OCI-LY7 (cell line): Measurements from ENCODE around the gene VPREB3. TPM values are rescaled to one million over a fixed set of nuclear protein-coding genes. Genes with fewer than 3 reads are reported as not detected.

Source experiments
- BruUV-seq: library from RNA; stranded (reverse); fragments of 400-500 nt; replicated peaks from 2 replicates; lab custom pipeline; 2021; lab: Mats Ljungman, UMichigan
- CTCF ChIA-PET: fragments of 300-600 bp; sonication (Branson Sonifier 250); formaldehyde crosslinking; loops from one replicate; lab custom pipeline; 2022; ENCODE audit warnings: antibody characterized with exemption; ENCODE audit not compliant: unreplicated experiment; lab: Charles Lee
- POLR2A ChIA-PET: fragments of 300-600 bp; sonication (Branson Sonifier 250); formaldehyde crosslinking; loops from one replicate; lab custom pipeline; 2022; ENCODE audit warnings: antibody characterized with exemption; lab: Charles Lee
- DNase-seq: peaks from one replicate; pipeline ENCODE4 v3.0.0-alpha.2; 2015; ENCODE audit warnings: low spot score
- H2AFZ ChIP-seq: fragments of 200-600 bp; sonication (generic), shearing (Covaris generic); 2 replicates; pipeline ENCODE4 v1.6.1; 2014; ENCODE audit warnings: mild to moderate bottlenecking, antibody characterized with exemption, low read length, moderate library complexity
- H3K27ac ChIP-seq: fragments of 200-600 bp; sonication (generic); 2 replicates; pipeline ENCODE4 v1.5.1; 2014; ENCODE audit warnings: mixed run types, low read depth, mild to moderate bottlenecking, moderate library complexity, low read length, inconsistent platforms; ENCODE audit not compliant: poor library complexity, severe bottlenecking
- H3K36me3 ChIP-seq: fragments of 200-600 bp; sonication (generic); 2 replicates; pipeline ENCODE4 v1.6.1; 2014; ENCODE audit warnings: mild to moderate bottlenecking, antibody characterized with exemption, low read length, moderate library complexity, mixed read lengths; ENCODE audit not compliant: insufficient read depth
- H3K4me1 ChIP-seq: fragments of 200-600 bp; sonication (generic); 2 replicates; pipeline ENCODE4 v1.5.1; 2014; ENCODE audit warnings: mild to moderate bottlenecking, low read length; ENCODE audit not compliant: insufficient read depth, poor library complexity, severe bottlenecking
- H3K4me2 ChIP-seq: fragments of 200-600 bp; sonication (generic); 2 replicates; pipeline ENCODE4 v1.6.1; 2014; ENCODE audit warnings: mild to moderate bottlenecking, low read length
- H3K4me3 ChIP-seq: fragments of 200-600 bp; sonication (generic); 2 replicates; pipeline ENCODE4 v1.5.1; 2014; ENCODE audit warnings: mild to moderate bottlenecking, low read depth, low read length; ENCODE audit not compliant: poor library complexity, severe bottlenecking
- H3K79me2 ChIP-seq: fragments of 200-600 bp; sonication (generic); 2 replicates; pipeline ENCODE4 v1.6.1; 2016; ENCODE audit warnings: low read depth, mild to moderate bottlenecking, low read length, moderate library complexity, mixed read lengths; ENCODE audit not compliant: insufficient read depth
- H3K9me2 ChIP-seq: fragments of 200-600 bp; sonication (generic); 2 replicates; pipeline ENCODE4 v1.6.1; 2016; ENCODE audit warnings: mild to moderate bottlenecking, low read length, mixed read lengths; ENCODE audit not compliant: insufficient read depth
- H3K9me3 ChIP-seq: fragments of 200-600 bp; sonication (generic); 2 replicates; pipeline ENCODE4 v1.6.1; 2014; ENCODE audit warnings: mild to moderate bottlenecking, mixed run types, low read length, mixed read lengths
- H4K20me1 ChIP-seq: fragments of 200-600 bp; sonication (generic); 2 replicates; pipeline ENCODE4 v1.6.1; 2014; ENCODE audit warnings: mild to moderate bottlenecking, antibody characterized with exemption, low read length, moderate library complexity, mixed read lengths; ENCODE audit not compliant: insufficient read depth
- EZH2phosphoT487 ChIP-seq: fragments of 200-600 bp; sonication (generic); IDR thresholded peaks from 2 replicates; pipeline ENCODE4 v1.6.1; 2018; ENCODE audit warnings: low read depth, borderline replicate concordance, mild to moderate bottlenecking, mixed run types, antibody characterized with exemption, low read length, moderate library complexity, mixed read lengths
- intact Hi-C: fragments of 100-400 bp; cut with micrococcal nuclease; formaldehyde crosslinking; loops from one replicate; pipeline ENCODE4 v1.10.0; 2022; ENCODE audit not compliant: unreplicated experiment
- total RNA-seq, 2 experiments: library from RNA; depleted of rRNA in 1 of 2; stranded (reverse); fragments of >200 nt in 1 of 2; shearing (Covaris generic) in 1 of 2; gene quantifications; 2 replicates each; pipeline ENCODE4 v1.2.3, GENCODE V29; 2014 to 2022
- TF ChIP-seq, protein P1 (sequence below): fragments of 200-600 bp; sonication (generic); conservative IDR thresholded peaks from 2 replicates; pipeline ENCODE4 v1.5.1; 2014; ENCODE audit warnings: mild to moderate bottlenecking, antibody characterized with exemption, low read length, moderate library complexity, mixed read lengths

VPREB3 gene
- total RNA-seq, 2 experiments from 2014 or later: 241 to 312 TPM

DNA sequence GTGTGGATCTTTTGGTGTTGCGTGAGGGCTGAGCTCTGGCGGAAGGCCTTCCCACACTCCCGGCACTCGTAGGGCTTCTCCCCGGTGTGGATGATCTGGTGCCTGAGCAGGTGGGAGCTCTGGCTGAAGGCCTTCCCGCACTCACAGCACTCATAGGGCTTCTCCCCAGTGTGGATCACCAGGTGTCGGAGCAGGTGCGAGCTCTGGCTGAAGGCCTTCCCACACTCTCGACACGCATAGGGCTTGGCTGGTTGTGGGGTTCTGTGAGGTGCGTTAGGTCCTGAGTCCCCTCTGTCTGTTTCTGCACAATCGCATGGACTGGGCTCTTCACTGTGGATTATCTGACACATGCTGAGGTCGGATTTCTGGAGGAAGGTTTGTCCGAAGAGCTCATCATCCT, 9.7 kb downstream of the VPREB3 start:
- no peaks in the 10 kb centered on the region for H3K9me2 ChIP-seq
- intact Hi-C loops: no loop called here
- no peak overlapping the region for H3K4me3 ChIP-seq
- H3K36me3 ChIP-seq: peaks cover 27% of the 10 kb centered on the region; the same call in 1 of the 2 replicates
- no peaks in the 10 kb centered on the region for H3K79me2 ChIP-seq
- ChIA-PET CTCF (no interaction called here), POLR2A (interaction anchor here (0.6 kb wide), 1 partner anchor 13 kb away, joined by 4 read pairs; no protein-coding TSS in a partner anchor)
- no peak overlapping the region for H3K27ac ChIP-seq
- H4K20me1 ChIP-seq: no peaks in the 10 kb centered on the region
- TF ChIP-seq, protein P1, sequence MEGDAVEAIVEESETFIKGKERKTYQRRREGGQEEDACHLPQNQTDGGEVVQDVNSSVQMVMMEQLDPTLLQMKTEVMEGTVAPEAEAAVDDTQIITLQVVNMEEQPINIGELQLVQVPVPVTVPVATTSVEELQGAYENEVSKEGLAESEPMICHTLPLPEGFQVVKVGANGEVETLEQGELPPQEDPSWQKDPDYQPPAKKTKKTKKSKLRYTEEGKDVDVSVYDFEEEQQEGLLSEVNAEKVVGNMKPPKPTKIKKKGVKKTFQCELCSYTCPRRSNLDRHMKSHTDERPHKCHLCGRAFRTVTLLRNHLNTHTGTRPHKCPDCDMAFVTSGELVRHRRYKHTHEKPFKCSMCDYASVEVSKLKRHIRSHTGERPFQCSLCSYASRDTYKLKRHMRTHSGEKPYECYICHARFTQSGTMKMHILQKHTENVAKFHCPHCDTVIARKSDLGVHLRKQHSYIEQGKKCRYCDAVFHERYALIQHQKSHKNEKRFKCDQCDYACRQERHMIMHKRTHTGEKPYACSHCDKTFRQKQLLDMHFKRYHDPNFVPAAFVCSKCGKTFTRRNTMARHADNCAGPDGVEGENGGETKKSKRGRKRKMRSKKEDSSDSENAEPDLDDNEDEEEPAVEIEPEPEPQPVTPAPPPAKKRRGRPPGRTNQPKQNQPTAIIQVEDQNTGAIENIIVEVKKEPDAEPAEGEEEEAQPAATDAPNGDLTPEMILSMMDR: no peak
- no peak for TF ChIP-seq EZH2phosphoT487
- H3K4me2 ChIP-seq: no peak overlapping the region
- no peak overlapping the region for H2AFZ ChIP-seq
- H3K4me1 ChIP-seq: no peaks in the 10 kb centered on the region
- no peak for DNase-seq
- H3K9me3 ChIP-seq: no peaks in the 10 kb centered on the region
- no TSS peak for BruUV-seq

DNA sequence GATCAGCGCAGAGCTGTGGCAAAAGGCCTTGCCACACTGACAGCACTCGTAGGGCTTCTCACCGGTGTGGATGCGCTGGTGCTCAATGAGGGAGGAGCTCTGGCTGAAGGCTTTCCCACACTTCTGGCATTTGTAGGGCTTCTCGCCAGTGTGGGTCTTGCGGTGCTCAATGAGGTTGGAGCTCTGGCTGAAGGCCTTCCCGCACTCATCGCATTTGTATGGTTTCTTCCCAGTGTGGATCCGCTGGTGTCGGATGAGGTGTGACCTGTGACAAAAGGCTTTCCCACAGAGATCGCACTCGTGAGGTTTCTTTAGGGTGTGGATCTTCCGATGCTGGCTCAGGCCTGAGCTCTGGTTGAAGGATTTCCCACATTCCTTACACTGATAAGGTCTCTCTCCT, 10.2 kb downstream of the VPREB3 start:
- no peak overlapping the region for H3K4me3 ChIP-seq

DNA sequence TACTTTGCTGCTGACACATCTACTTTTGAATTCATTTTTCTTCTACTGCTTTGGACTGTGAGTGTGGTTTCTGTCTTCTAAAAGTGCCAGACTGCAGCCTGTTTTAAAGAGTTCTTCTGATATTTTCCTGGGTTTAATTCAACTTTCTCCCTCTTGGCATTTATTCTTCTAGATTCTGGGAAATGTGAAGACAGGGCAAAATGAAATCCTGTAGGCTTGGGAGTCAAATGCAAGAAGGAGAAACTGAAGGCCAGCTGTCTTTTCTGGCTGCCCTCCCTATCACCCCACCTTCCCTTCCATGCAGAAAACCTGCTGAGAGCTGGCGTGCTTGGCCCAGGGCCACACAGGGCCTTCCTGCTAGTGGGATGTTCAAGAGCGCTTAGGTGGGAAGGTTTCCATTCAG, 10.9 kb downstream of the VPREB3 start:
- POLR2A ChIA-PET: no interaction called here
- Histone ChIP-seq H3K4me3 (no peak overlapping the region), H3K27ac (no peak overlapping the region), H3K79me2 (no peaks in the 10 kb centered on the region), H3K4me1 (no peaks in the 10 kb centered on the region), H3K36me3 (peaks cover 27% of the 10 kb centered on the region; the same call in 1 of the 2 replicates), H2AFZ (no peak overlapping the region), H3K4me2 (no peak overlapping the region), H3K9me2 (no peaks in the 10 kb centered on the region), H4K20me1 (no peaks in the 10 kb centered on the region), H3K9me3 (no peaks in the 10 kb centered on the region)
- intact Hi-C loops: no loop called here
- CTCF ChIA-PET: no interaction called here
- no TSS peak for BruUV-seq
- no peak for DNase-seq
- TF ChIP-seq, protein P1: no peak
- TF ChIP-seq EZH2phosphoT487: no peak

More for the DNA sequence above, 10.2 kb downstream of the VPREB3 start:
- TF ChIP-seq, protein P1: no peak
- ChIA-PET CTCF (no interaction called here), POLR2A (interaction anchor here (0.6 kb wide), 1 partner anchor 12 kb away, joined by 4 read pairs; no protein-coding TSS in a partner anchor)
- H3K36me3 ChIP-seq: peaks cover 27% of the 10 kb centered on the region; the same call in 1 of the 2 replicates
- no peaks in the 10 kb centered on the region for H3K9me2 ChIP-seq
- intact Hi-C loops: no loop called here
- no peak overlapping the region for H3K4me2 ChIP-seq
- no peaks in the 10 kb centered on the region for H3K4me1 ChIP-seq
- no peaks in the 10 kb centered on the region for H3K79me2 ChIP-seq
- no peak overlapping the region for H3K27ac ChIP-seq
- H3K9me3 ChIP-seq: no peaks in the 10 kb centered on the region
- no TSS peak for BruUV-seq
- DNase-seq: no peak
- no peak overlapping the region for H2AFZ ChIP-seq
- H4K20me1 ChIP-seq: no peaks in the 10 kb centered on the region
